SH-SY5Y (cell line): ENCODE measurements around the gene MMP24.

Experiments used
- GATA2 ChIP-seq: IDR thresholded peaks from 2 replicates; pipeline ENCODE4 v1.6.1; 2011; ENCODE audit warnings: mild to moderate bottlenecking, low read depth, low read length
- GATA3 ChIP-seq: IDR thresholded peaks from 2 replicates; pipeline ENCODE4 v1.6.1; 2011; ENCODE audit warnings: low read depth, mild to moderate bottlenecking, low read length, moderate library complexity

DNA sequence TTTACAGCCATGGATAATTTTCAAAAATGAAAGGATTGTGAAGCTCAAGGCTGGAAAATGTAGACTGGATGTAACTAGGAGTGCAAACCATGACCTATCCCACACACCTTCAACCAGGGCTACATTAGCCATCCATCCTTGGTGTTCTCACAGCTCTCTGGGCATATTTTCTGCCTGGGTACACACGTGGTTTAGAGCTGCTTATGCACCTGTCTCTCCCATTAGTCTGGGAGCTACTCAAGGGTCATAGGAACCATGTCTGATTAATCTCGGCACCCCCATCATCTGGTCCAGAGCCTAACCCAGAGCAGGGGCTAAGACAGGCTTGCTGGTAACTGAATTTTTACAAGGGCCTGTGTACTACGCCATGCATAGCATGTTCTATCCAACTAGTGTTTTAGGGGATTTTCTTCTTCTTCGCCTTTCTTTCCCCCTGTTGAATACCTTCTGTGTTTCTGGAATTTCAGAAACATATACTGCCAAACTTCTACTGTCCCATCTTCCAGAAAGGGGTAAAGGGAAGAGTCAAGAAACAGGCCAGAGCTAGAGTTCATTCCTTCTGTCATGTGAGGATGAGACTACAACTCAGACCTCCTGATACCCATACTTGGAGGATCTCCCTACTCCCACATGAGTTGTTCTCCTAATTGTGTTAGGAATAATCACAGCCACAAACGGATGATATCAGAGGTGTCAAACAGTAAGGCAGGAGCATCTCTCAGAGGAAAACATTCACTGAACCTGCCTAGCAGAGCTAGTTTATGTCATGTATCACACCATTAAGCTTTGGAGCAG is 91.1 kb downstream of the MMP24 start:
- TF ChIP-seq GATA3 (no peak), GATA2 (no peak)
